IMR-90 (cell line): ENCODE measurements around the gene CSN1S1. TPM values are rescaled to one million over a fixed set of nuclear protein-coding genes. Genes with fewer than 3 reads are reported as not detected.

Experiments
- polyA plus RNA-seq, 3 experiments: library from polyadenylated mRNA; depleted of rRNA; stranded (reverse); fragments of >200 nt; gene quantifications; 2 replicates each; pipeline ENCODE4 v1.2.3, GENCODE V29; 2012; ENCODE audit warnings: low replicate concordance in 1 of 3
- total RNA-seq: library from RNA; depleted of rRNA; stranded (reverse); fragments of >200 nt; gene quantifications from 2 replicates; pipeline ENCODE4 v1.2.3, GENCODE V29; 2012; rRNA removed

The CSN1S1 gene
- total and polyA plus RNA-seq, 2 of the 4 experiments (the other 2 are of a cell fraction), result not detected

Other genes starting within 250 kb of the CSN1S1 start
- gene SULT1B1, start 170.4 kb upstream of the CSN1S1 start, total RNA-seq, result under 0.01 and 0.18 TPM in 2 replicates
- gene SULT1B1, start 170.4 kb upstream of the CSN1S1 start, polyA plus RNA-seq (2012; rRNA removed), result 0.04 and 0.05 TPM in 2 replicates
- gene SULT1E1, start 70.9 kb upstream of the CSN1S1 start, total RNA-seq, result not detected in 2 replicates
- gene SULT1E1, start 70.9 kb upstream of the CSN1S1 start, polyA plus RNA-seq (2012; rRNA removed), result not detected in 2 replicates
- gene CSN2, start 34.7 kb downstream of the CSN1S1 start, total RNA-seq, result not detected in 2 replicates
- gene CSN2, start 34.7 kb downstream of the CSN1S1 start, polyA plus RNA-seq (2012; rRNA removed), result not detected in 2 replicates
- gene STATH, start 64.9 kb downstream of the CSN1S1 start, total RNA-seq, result not detected in 2 replicates
- not detected in 2 replicates for gene STATH, start 64.9 kb downstream of the CSN1S1 start, polyA plus RNA-seq (2012; rRNA removed)
- gene HTN3, start 97.4 kb downstream of the CSN1S1 start, total RNA-seq, result not detected in 2 replicates
- gene HTN3, start 97.4 kb downstream of the CSN1S1 start, polyA plus RNA-seq (2012; rRNA removed), result not detected in 2 replicates
- gene HTN1, start 119.4 kb downstream of the CSN1S1 start, total RNA-seq, result not detected in 2 replicates
- not detected in 2 replicates for gene HTN1, start 119.4 kb downstream of the CSN1S1 start, polyA plus RNA-seq (2012; rRNA removed)
- gene PRR27, start 223.2 kb downstream of the CSN1S1 start, total RNA-seq, result not detected in 2 replicates
- gene PRR27, start 223.2 kb downstream of the CSN1S1 start, polyA plus RNA-seq (2012; rRNA removed), result not detected in 2 replicates